WERI-Rb-1 (cell line): ENCODE results near the gene CALML3.

Experiments used
- DNase-seq: peaks from one replicate; pipeline ENCODE4 v3.0.0-alpha.2; 2020
- H3K27ac ChIP-seq: fragments of 250-450 bp; sonication (Bioruptor Pico); 2 replicates; pipeline ENCODE4 v1.5.1; 2020; ENCODE audit warnings: mild to moderate bottlenecking, moderate library complexity
- H3K27me3 ChIP-seq: fragments of 250-450 bp; sonication (Bioruptor Pico); 2 replicates; pipeline ENCODE4 v1.5.1; 2021; ENCODE audit warnings: mild to moderate bottlenecking, low read depth, moderate library complexity; ENCODE audit not compliant: insufficient read depth, severe bottlenecking
- H3K36me3 ChIP-seq: fragments of 250-450 bp; sonication (Bioruptor Pico); 2 replicates; pipeline ENCODE4 v1.5.1; 2020; ENCODE audit warnings: mild to moderate bottlenecking, moderate library complexity
- H3K4me3 ChIP-seq: 2 replicates; pipeline ENCODE4 v1.5.1; 2011; ENCODE audit warnings: low read depth, mild to moderate bottlenecking, control low read depth, low read length
- H3K9me3 ChIP-seq: fragments of 250-450 bp; sonication (Bioruptor Pico); 2 replicates; pipeline ENCODE4 v1.5.1; 2021; ENCODE audit warnings: mild to moderate bottlenecking, moderate library complexity; ENCODE audit not compliant: severe bottlenecking
- CTCF ChIP-seq: IDR thresholded peaks from 2 replicates; pipeline ENCODE4 v1.5.1; 2011; ENCODE audit warnings: low read depth, mild to moderate bottlenecking, control low read depth, inconsistent platforms, low read length

Gene CALML3

GRCh38 chr10:5563991-5564536, 39.3 kb downstream of the CALML3 start:
- DNase-seq, result no peak
- no peaks in the 10 kb centered on the region for H3K27me3 ChIP-seq
- H3K27ac ChIP-seq, result no peak overlapping the region
- no peaks in the 10 kb centered on the region for H3K36me3 ChIP-seq
- H3K9me3 ChIP-seq, result no peaks in the 10 kb centered on the region
- H3K4me3 ChIP-seq, result no peak overlapping the region
- no peak for TF ChIP-seq CTCF

DNA sequence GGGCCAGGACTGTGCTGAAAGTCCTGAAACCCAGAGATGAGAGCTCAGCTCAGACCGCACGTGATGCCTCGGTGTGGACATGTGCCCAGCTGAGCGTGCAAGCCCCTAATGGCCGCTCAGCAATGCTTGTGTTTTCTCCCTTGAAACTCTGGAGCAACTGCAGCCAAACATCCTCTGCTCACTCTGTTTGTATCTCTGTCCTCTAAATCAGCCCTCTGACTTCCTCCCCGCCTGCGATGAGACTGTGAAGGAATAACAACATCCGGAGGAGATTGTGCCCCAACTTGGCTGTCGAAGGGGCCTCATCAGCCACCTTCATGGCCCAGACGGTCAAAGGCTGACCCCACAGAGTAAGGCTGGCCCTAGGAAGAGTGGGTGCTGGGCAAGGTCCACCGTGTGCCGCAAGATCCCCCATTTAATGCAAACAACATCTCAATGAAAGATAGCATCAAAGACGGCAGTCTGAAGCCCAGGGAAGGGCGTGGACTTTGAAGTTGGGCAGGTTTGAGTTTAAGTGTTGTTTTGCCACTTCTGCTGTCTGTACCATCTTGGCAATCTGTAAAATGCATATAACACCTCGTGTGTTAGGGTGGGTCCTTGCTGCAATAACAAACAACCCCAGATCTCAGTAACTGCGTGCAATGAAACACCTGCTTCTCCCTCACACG, 39.9 kb downstream of the CALML3 start:
- Histone ChIP-seq H3K9me3 (no peaks in the 10 kb centered on the region), H3K27ac (no peak overlapping the region), H3K36me3 (no peaks in the 10 kb centered on the region), H3K27me3 (no peaks in the 10 kb centered on the region), H3K4me3 (no peak overlapping the region)
- DNase-seq, result no peak
- TF ChIP-seq CTCF, result no peak

GRCh38 chr10:5565205-5565545, 40.4 kb downstream of the CALML3 start:
- no peak for DNase-seq
- no peak overlapping the region for H3K27ac ChIP-seq
- no peaks in the 10 kb centered on the region for H3K9me3 ChIP-seq
- H3K4me3 ChIP-seq, result no peak overlapping the region
- no peak for TF ChIP-seq CTCF
- H3K27me3 ChIP-seq, result no peaks in the 10 kb centered on the region
- H3K36me3 ChIP-seq, result no peaks in the 10 kb centered on the region

DNA sequence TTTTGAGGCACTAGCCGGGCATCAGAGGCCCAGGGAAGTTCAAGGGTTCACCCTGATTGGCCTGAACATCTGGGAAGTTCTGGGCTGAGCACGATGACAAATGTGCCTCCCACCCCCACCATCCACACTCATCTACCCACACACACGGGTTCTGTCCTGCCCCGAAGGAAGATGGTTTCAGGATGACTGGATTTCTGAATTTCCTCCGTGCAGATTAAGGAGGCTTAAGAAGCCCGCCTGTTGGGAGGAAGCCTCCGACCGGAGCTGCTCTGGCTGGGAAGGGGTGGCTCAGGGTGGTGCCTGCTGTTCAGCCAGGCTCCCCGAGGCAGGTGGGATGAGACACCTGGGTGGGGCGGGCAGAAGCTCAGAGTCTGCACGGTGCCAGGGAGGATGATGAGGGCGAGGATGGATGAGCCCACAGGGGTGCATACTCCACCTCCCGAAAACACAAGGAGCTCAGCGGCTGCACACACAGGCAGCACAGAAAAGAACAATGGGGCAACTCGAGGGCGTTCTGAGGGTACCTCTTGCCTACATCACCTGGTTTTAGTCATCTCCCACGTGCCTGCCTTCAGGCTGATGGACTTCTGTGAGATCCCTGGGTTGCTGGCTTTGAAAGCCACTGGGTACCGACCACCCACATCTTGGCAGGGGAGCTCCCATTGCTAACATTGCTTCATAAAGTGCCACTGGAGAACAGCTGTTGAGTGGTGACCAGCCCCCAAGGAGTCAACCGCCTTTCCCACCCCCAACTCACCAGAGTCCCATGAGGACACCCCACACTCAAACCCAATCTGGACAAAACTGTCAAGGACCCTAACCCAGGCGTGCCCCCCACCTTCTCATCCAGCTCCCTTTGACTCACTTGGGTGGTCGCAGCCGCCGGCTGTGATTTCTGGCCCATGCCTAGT, 41.2 kb downstream of the CALML3 start:
- H3K9me3 ChIP-seq, result no peaks in the 10 kb centered on the region
- no peaks in the 10 kb centered on the region for H3K36me3 ChIP-seq
- no peak for TF ChIP-seq CTCF
- H3K27me3 ChIP-seq, result no peaks in the 10 kb centered on the region
- no peak overlapping the region for H3K4me3 ChIP-seq
- DNase-seq, result peak; percentile 62
- H3K27ac ChIP-seq, result no peak overlapping the region

- TF ChIP-seq CTCF, result no peak
- no peak overlapping the region for H3K27ac ChIP-seq
- H3K4me3 ChIP-seq, result no peak overlapping the region
- H3K36me3 ChIP-seq, result no peaks in the 10 kb centered on the region
- no peak for DNase-seq
- H3K9me3 ChIP-seq, result no peaks in the 10 kb centered on the region
- no peaks in the 10 kb centered on the region for H3K27me3 ChIP-seq
Measured at GRCh38 chr10:5566614-5567013, 41.9 kb downstream of the CALML3 start.
